HG03175 (cell line): ENCODE results near the gene RAD21L1.

Experiments used
- ATAC-seq: cut with Tn5 transposase; IDR thresholded peaks from one replicate; pipeline ENCODE4 v1.9.1; 2021; ENCODE audit warnings: mild to moderate bottlenecking, moderate library complexity; ENCODE audit not compliant: unreplicated experiment

The RAD21L1 gene

GRCh38 chr20:1269235-1269634 is 43.4 kb downstream of the RAD21L1 start:
- ATAC-seq = no peak

GRCh38 chr20:1269850-1270249 is 44.0 kb downstream of the RAD21L1 start:
- ATAC-seq = no peak

DNA sequence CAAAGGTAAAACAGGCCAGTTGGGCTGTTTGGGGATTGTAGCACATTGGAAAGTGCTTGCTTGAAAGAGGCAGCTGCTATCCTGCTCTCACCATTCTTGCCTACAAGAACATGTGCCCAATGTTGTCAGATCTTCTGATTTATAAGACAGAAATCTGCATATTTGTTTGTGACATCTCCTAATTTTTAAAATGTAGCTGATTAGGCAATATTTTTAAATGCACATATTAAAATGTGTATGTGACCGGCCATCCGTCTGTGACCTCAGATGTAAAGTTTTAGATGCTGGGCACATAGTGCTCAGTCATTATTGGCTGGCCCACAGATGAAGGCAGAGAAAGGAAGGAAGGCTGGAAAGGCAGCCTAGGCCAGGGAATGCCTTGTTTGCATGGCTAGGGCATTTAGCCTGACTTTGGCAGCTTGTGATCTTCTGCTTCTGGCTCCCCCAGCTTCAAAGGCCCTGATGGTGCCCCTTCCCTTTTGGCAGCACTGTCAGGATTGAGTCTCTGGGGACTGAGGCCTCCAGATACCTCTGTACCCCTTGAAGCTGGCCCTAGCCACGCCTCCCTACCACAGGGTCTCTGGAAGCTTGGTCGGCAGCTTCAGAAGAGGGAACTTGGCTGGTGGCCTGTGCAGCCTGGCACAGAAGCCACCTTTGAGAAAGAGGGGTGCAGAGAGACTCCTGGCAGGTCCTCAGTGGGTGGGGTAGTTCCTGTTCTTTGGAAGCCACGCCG is 46.7 kb downstream of the RAD21L1 start:
- no peak for ATAC-seq

DNA sequence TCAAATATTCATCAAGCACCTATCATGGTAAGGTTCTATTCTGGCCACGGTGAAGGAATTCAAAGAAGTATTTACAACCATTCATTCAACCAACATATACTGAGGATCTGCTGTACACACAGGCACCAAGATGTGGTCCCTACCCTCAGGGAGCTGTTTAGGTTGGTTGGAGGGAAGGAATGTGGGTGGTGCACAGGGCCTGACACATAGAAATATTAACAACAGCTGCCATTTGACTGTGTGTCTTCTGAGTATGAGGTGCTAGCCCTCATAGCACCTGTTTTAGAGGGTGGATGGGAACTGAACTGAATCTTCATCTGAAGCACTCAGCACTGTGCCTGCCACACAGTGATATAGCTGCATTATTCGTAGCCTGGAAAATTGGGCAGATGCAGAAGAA is 47.5 kb downstream of the RAD21L1 start:
- ATAC-seq = no peak

DNA sequence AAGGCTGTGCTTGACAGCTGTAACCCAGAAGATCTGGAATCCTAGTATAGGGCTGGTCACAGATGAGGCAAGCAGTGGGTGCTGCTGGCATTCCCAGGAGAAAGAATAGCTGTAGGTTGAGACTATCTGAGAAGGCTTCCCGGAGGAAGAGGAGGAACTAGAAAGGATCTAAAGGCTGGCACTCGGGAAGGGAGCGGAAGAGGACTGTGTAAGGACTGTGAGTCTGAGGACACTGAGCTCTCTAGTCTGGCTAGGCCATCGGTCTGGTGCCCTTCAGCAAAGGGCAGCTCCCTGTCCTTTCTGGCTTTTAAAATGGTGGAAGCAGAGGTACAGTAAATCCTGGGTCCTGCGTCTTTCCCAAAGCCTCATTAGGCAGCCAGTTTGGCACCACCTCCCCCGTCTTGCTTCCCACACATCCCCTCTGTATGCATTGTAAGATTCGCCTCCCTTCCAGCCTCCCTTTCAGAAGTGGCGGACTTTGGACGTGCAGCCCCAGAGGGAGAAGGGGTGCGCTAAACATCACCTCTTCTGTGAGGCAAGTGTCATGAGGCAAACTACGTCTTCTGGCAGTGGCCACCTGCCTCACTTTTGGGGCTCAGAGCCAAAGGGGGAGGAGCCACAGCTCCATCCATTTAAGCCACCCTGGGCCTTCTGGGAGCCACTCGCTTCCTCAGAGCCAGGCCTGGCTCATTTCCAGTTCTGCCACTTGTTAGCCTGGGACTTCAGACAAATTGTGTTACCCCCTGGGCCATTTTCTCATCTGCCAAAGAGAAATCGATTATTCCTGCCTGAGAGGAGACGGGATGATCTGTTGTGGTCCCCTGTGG is 48.9 kb downstream of the RAD21L1 start:
- no peak for ATAC-seq

DNA sequence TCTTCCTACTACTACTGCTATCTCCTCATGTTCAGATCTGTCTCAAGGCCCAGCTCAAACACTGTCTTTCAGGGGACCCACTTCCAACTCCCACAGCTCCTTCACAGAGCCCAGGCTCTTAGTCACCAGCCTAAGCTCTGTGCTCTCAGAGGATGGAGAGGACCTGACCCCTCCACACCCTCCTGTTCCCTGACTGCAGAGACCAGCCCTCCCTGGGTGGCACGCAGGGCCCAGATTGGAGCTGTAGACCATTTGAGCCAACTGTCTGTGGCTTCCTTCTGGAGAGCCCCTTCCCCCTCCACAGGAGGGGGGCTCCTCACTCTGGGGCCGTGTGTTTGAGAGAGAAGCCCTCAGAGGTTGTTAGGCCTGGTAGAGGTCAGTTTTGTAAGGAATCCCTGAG is 50.1 kb downstream of the RAD21L1 start:
- ATAC-seq = no peak

DNA sequence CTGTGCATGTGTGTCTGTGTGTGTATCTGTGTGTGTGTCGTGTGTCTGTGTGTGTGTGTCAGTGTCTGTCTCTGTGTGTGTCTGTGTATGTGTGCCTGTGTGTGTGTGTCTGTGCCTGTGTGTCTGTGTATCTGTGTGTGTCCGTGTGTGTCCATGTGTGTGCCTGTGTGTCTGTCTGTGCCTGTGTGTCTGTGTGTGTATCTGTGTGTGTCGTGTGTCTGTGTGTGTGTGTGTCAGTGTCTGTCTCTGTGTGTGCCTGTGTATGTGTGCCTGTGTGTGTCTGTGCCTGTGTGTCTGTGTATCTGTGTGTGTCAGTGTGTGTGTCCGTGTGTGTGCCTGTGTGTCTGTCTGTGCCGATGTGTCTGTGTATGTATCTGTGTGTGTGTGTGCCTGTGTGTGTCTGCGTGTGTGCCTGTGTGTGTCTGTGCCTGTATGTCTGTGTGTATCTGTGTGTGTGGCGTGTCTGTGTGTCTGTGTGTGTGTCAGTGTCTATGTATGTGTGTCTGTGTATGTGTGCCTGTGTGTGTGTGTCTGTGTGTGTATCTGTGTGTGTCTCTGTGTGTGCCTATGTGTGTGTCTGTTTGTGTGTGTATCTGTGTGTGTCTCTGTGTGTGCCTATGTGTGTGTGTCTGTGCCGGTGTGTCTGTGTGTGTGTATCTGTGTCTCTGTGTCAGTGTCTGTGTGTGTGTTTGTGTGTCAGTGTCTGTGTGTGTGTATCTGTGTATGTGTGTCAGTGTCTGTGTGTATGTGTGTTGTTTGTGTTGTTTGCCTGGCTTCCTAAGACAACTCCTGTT is 51.9 kb downstream of the RAD21L1 start:
- no peak for ATAC-seq

DNA sequence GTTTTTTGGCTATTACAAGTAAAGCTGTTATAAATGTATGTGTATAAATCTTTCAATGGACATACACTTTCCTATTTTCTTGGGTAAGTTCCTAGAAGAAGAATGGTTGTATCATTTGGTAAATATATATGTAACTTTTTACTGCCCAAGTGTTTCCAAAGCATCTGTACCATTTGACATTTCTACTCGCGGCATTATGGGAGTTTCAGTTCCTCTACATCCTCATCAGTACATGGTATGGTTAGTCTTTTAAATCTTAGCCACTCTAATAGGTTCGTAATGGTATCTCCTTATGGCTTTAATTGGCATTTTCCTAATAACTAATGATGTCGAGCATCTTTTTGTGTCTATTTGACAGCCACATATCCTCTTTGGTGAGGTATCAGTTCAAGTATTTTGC is 53.1 kb downstream of the RAD21L1 start:
- ATAC-seq = no peak

DNA sequence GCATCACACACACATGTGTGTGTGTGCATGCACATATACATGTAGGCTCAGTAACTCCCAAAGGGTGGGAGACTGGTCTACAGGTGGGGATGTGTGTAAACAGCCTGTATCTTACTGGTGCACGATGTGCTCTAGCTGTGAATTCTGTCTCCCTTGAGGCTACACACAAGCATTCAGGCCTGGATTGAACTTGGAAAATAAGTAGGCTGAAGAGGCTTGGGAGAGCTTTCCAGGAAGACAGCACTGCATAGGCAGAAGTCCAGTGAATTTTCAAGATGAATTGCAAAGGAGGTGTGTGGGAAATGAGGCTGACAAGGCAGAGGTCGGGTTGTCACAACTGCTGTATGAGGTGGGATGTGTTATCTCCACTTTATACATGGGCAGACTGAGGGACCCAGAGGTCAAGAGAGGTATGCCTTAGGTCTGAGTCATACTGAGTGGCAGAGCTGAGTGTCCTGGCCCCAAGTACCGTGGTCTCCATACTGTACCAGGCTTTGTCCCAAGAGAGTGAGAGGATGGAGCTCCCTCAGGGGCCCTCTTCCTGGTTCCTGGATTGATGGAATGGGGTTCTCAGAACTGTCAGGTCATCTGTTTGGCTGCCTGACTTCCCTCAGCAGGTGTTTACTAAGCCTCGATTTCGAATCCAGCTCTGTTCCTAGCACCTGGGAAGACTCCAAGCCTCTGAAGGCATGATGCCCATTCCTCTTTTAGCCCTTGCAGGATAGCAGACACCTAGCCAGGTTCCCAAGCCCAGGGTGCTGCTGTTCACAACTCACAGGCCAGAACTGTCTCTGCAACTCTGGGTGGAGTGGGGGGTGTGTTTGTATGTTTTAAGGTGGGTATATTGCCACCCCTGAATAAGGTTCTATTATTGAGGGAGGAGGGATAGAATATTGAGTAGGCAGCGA is 54.6 kb downstream of the RAD21L1 start:
- no peak for ATAC-seq

DNA sequence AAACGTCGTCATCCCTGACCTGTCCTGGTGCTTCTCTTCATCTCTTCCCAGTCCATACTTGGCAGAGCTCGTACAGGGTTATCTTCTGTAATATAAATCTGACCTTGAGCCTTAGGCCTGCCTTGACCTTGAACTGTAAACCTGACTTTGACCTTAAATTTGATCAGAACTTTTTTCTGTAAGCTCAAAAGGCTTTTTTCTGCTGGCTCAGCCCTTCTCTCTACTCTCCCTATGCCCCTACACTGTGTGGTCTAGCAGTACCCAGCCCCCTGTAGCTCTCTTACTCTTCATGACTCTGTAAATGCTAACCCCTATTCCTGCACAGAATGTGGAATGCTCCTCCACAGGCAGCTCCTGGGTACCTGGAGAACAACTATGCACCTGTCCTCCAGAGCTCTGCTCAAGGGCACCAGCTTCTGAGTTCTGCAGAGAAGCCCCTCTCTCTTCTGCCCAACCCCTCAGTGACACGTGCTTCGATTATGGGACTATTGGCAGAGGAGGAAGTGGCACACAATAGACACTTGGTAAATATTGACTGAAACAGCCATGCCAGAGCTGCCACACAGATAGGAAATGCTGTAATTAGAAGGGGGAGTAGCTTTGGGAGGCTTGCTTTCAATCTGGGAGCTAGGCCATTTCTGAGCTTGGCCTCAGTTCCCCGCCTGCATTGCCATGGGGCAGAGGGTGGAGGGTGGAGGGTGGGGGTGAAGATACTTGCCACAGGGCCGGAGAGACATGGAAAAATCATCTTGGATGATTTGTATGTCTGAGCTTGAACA is 55.6 kb downstream of the RAD21L1 start:
- no peak for ATAC-seq

GRCh38 chr20:1282966-1283365 is 57.1 kb downstream of the RAD21L1 start:
- ATAC-seq = no peak

DNA sequence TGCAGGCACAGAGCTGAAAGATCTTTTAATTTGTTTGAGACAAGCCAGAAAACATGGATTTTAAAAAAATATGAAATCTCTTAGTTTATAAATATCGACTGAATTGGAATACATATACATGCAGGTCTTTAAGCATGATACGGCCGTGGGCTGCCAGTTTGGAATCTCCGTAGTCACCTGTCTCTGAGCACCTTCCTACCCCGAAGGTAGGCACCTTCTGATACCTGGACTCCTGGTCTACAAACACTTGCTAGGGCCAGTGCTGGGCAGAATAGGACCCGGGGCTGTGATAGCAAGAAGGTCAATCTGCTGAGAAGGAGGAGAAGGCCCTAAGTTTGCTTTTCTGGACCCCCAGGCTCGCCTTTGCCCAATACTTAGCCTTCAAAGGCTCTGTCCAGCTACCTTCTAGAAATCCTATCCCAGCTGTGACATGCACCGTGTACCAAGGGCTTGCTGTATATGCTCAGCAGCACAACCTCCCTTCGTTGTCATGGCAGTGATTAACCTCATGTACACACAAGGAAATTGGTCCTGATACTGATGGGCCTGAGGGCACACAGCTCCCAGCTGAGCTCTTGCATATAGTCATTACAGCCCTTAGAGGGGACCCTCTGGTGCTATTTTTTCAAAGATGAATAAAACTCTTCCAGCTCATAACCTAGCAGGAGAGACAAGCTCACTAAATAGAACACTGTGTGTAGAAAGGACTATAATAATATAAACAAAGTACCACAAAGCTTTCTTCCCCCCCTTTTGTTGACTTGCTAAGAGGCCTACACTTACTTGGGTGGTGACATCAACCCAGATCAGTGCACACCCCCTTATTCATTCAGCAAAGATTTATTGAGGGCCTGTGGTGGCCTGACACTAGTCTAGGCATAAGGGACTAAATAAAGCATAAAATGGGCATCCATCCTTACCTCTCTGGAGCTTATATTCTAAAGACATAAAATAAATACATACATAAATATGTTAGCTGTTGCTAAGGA is 58.0 kb downstream of the RAD21L1 start:
- no peak for ATAC-seq

DNA sequence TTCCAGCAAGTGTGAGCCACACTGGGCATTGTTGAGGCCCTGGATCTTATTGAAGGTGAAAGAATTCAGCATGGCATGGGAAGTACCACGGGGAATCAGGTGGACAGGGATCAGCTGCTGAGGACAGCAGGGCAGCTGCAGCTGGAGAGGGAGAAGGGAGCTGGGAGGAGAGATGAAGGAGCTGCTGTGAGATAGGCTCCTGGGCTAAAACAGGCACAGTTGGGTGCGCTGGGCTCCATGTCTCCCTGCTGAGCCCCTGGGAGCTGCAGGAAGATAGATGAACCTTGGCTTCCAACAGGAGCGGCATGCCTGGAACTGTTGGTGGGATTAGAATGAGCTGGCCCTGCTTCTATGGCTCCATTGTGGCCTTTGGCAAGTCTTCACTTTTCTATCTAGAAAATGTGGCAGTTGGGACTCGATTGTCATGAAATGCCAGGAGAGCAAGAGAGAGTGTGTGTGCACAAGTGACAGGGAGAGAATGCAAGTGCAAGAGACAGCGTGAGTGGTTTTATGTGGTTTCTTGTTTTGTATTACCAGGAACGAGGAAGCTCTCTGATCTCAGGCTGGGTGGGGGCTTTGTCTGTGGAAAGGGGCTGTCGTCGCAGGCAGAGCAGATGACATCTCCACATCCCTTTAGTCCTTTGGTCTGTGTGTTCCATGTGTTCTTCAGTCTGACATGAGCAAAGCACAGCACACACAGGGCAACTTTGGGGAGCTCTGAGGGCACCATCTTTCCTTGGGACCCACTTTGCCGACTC is 60.6 kb downstream of the RAD21L1 start:
- ATAC-seq = no peak

GRCh38 chr20:1287306-1287705 is 61.5 kb downstream of the RAD21L1 start:
- ATAC-seq = no peak

DNA sequence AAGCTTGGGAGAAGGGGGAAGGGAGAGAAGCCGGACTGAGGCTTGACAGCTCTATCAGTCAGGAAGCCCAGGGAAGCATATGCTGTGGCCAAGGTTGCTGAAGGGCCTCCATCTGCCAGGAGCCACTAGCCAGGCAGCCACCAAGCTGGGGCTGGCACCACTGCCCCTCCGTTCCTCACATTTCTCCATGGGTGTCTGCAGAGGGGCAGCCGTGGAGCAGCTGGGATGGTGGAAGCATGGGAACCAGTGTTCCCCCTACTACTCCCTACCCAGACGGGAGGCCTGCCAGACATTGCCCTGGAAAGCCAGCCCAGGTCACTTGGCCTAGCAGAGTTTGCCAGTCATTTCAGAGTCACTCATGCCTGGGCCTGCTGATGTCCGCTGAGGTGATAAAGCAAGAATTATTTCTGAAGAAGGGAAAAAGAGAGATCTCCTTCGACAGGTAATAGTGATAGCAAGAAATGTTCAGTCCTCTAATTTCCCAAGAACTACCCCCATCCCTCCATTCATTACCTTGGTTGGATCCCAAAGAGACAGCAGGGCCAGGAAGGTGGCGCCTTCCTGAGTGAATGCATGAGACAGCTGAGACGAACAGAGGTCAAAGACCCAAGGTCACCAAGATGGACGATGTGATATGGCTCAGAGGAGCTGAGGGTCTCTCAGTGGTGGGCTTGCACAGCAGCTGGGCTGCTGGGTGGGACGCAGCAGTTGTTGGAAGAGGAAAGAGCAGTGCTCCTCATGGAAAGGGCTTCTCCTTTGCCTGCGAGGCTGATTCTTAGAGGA is 62.1 kb downstream of the RAD21L1 start:
- ATAC-seq = no peak

DNA sequence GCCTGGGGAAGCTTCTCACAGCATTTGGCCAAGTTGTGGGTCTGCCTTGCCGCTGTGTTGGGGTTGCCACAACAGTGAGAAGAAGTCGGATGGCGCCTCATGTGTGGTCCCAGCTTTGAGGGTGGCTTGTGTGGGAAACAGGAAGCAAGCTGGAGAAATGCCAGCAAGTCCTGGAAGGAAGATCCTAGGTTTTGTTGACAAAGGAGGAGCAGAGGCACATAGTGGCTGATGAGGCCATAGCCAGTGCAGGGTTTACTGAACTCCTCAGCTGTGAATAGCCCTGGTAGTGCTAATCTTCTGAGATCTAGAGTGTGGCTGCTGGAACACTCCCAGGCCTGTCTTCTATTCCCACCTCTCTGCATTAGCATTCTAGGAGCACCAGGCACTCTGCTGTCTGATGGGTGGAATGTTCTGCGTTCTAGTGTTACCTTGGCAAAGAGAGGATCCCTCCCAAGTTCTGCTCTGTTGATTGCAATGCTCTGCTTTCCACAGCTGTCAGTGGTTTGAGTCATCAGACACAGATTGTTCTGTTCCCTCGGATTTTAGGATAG is 65.4 kb downstream of the RAD21L1 start:
- ATAC-seq = no peak

DNA sequence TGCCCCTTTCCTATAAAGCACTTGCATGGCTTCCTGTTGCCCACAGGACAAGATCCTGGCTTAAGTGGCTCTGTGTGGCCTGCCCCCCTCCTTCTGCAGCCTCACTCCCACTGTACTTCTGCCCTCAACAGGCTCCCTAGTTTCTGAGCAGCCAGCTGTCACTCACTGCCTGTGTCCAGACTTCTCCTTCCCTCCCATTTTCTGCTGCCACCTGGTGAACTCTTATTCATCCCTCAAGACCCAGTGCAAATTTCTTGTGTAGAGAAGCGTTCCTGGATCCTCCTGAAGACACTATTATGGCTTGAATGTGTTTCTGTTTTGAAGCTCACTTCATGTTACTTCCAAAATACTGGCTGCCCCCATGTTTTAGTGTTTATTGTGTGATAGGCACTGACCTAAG is 66.8 kb downstream of the RAD21L1 start:
- ATAC-seq = no peak
